ENCODE data around the gene DDX27. TPM values are rescaled to one million over a fixed set of nuclear protein-coding genes. Genes with fewer than 3 reads are reported as not detected.

The DDX27 gene
- total and polyA plus RNA-seq, 2 of the 13 experiments (the other 11 are each of a cell fraction or from before 2014, with no cell fraction given): 42.6 to 72.8 TPM

DNA sequence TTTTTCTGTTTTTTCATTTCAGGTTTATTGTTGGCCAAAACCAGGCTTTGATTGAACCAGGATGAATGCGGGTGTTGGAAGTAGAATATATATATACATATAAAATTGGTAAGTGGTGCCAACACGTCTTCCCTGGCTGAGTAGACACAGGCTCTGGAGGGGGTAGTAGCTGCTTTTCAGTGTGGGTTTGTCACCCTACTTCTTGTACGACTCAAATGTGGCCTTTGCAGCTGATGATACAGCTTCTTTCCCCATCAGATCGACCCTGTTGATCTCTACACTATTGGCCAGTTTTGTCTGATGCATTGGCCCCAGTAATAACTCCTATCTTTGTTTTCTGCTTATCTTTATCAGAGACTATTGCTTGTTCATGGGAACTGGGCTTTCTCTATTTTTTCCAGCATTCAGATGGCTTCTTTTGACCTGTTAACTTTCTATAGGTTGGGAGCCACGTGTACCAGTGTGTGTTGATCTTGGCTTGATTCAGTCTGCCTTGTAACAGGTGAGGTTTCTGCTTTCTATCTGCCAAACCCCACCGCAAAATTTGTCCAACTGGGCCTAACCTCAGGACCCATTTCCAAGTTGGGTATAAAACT is 61.3 kb downstream of the DDX27 start (continued):
- TF ChIP-seq CREB1 (IDR thresholded peaks at IDR 0.05) (no peak), CREB1 (CRISPR knock-in tag; IDR thresholded peaks at IDR 0.05) (no peak), CEBPB (IDR thresholded peaks at IDR 0.05; ENCODE audit: borderline replicate concordance, low read depth, low read length) (no peak), ZNF878 (CRISPR knock-in tag; IDR thresholded peaks at IDR 0.05) (no peak), ZNF30 (CRISPR knock-in tag; IDR thresholded peaks at IDR 0.05) (no peak), MIXL1 (CRISPR knock-in tag; IDR thresholded peaks at IDR 0.05) (no peak), TCF7 (IDR thresholded peaks at IDR 0.05; ENCODE audit: low read depth) (no peak), SOX5 (CRISPR knock-in tag; IDR thresholded peaks at IDR 0.05; ENCODE audit: borderline replicate concordance) (no peak), ZNF501 (CRISPR knock-in tag; IDR thresholded peaks at IDR 0.05) (no peak)
- TF ChIP-seq, protein P1, sequence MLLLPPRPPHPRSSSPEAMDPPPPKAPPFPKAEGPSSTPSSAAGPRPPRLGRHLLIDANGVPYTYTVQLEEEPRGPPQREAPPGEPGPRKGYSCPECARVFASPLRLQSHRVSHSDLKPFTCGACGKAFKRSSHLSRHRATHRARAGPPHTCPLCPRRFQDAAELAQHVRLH (CRISPR knock-in tag; IDR thresholded peaks at IDR 0.05; ENCODE audit: borderline replicate concordance, low read depth): 0 out of 2 replicates have a peak, but pooled peaks have one; percentile 31
- TF ChIP-seq, protein P2, sequence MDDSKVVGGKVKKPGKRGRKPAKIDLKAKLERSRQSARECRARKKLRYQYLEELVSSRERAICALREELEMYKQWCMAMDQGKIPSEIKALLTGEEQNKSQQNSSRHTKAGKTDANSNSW (CRISPR knock-in tag; IDR thresholded peaks at IDR 0.05; ENCODE audit: borderline replicate concordance): peak; percentile 64; the same call in 1 of the 2 replicates
- TF ChIP-seq, protein P3, sequence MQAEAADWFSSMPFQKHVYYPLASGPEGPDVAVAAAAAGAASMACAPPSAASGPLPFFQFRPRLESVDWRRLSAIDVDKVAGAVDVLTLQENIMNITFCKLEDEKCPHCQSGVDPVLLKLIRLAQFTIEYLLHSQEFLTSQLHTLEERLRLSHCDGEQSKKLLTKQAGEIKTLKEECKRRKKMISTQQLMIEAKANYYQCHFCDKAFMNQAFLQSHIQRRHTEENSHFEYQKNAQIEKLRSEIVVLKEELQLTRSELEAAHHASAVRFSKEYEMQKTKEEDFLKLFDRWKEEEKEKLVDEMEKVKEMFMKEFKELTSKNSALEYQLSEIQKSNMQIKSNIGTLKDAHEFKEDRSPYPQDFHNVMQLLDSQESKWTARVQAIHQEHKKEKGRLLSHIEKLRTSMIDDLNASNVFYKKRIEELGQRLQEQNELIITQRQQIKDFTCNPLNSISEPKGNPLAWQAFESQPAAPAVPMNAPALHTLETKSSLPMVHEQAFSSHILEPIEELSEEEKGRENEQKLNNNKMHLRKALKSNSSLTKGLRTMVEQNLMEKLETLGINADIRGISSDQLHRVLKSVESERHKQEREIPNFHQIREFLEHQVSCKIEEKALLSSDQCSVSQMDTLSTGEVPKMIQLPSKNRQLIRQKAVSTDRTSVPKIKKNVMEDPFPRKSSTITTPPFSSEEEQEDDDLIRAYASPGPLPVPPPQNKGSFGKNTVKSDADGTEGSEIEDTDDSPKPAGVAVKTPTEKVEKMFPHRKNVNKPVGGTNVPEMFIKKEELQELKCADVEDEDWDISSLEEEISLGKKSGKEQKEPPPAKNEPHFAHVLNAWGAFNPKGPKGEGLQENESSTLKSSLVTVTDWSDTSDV (CRISPR knock-in tag; IDR thresholded peaks at IDR 0.05): no peak
- TF ChIP-seq, protein P4, sequence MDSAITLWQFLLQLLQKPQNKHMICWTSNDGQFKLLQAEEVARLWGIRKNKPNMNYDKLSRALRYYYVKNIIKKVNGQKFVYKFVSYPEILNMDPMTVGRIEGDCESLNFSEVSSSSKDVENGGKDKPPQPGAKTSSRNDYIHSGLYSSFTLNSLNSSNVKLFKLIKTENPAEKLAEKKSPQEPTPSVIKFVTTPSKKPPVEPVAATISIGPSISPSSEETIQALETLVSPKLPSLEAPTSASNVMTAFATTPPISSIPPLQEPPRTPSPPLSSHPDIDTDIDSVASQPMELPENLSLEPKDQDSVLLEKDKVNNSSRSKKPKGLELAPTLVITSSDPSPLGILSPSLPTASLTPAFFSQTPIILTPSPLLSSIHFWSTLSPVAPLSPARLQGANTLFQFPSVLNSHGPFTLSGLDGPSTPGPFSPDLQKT (CRISPR knock-in tag; IDR thresholded peaks at IDR 0.05; ENCODE audit: borderline replicate concordance): no peak
- TF ChIP-seq, protein P5, sequence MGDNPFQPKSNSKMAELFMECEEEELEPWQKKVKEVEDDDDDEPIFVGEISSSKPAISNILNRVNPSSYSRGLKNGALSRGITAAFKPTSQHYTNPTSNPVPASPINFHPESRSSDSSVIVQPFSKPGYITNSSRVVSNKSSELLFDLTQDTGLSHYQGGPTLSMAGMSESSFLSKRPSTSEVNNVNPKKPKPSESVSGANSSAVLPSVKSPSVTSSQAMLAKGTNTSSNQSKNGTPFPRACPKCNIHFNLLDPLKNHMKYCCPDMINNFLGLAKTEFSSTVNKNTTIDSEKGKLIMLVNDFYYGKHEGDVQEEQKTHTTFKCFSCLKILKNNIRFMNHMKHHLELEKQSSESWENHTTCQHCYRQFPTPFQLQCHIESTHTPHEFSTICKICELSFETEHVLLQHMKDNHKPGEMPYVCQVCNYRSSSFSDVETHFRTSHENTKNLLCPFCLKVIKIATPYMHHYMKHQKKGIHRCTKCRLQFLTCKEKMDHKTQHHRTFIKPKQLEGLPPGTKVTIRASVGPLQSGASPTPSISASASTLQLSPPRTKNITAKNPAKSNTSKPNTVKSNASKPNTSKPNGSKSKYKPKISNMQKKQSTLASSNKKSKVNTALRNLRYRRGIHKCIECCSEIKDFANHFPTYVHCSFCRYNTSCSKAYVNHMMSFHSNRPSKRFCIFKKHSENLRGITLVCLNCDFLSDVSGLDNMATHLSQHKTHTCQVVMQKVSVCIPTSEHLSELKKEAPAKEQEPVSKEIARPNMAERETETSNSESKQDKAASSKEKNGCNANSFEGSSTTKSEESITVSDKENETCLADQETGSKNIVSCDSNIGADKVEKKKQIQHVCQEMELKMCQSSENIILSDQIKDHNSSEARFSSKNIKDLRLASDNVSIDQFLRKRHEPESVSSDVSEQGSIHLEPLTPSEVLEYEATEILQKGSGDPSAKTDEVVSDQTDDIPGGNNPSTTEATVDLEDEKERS (CRISPR knock-in tag; IDR thresholded peaks at IDR 0.05): no peak
